Sigmoid colon (tissue), 7 donors: ENCODE measurements around the gene SGCD. TPM values are rescaled to one million over a fixed set of nuclear protein-coding genes. Genes with fewer than 3 reads are reported as not detected.

Experiments
- DNase-seq: peaks from one replicate; pipeline ENCODE4 v3.0.0-alpha.2; 2019
- H3K27ac ChIP-seq, 4 donors: fragments of 200-600 bp; sonication (generic); one replicate each; pipeline ENCODE4 v1.5.1; 2016 to 2019; ENCODE audit warnings: mild to moderate bottlenecking in 1 of 4
- H3K27me3 ChIP-seq, 3 donors: fragments of 200-600 bp; sonication (generic); one replicate each; pipeline ENCODE4 v1.5.1; 2019; ENCODE audit warnings: mild to moderate bottlenecking in 1 of 3
- H3K36me3 ChIP-seq, 4 donors: fragments of 200-600 bp; sonication (generic); one replicate each; pipeline ENCODE4 v1.5.1; 2016 to 2019
- H3K4me1 ChIP-seq, 4 donors: fragments of 200-600 bp; sonication (generic); one replicate each; pipeline ENCODE4 v1.5.1; 2017 to 2019
- H3K4me3 ChIP-seq, 4 donors: fragments of 200-600 bp; sonication (generic); one replicate each; pipeline ENCODE4 v1.5.1; 2017 to 2019; ENCODE audit warnings: mild to moderate bottlenecking in 2 of 4, moderate library complexity in 1 of 4
- H3K9me3 ChIP-seq, 4 donors: fragments of 200-600 bp in 3 of 4; sonication (generic) in 3 of 4; one replicate each; pipeline versions ENCODE4 v1.5.1 to v1.6.1; 2013 to 2019
- EP300 ChIP-seq, 4 donors: sonication (generic); formaldehyde crosslinking; IDR thresholded peaks; one replicate each; pipeline ENCODE4 v1.6.1; 2017; ENCODE audit warnings: antibody characterized with exemption in 4 of 4
- POLR2A ChIP-seq, 2 donors: fragments of 450-650 bp; IDR thresholded peaks; one replicate each; pipeline ENCODE4 v1.6.1; 2016; ENCODE audit warnings: antibody characterized with exemption in 2 of 2, mild to moderate bottlenecking in 2 of 2, moderate library complexity in 2 of 2
- POLR2AphosphoS5 ChIP-seq, 4 donors: sonication (generic); formaldehyde crosslinking; IDR thresholded peaks; one replicate each; pipeline ENCODE4 v1.6.1; 2017; ENCODE audit warnings: antibody characterized with exemption in 4 of 4
- WGBS, 2 donors: extraction: QIAGEN DNeasy Blood & Tissue Kit; methylation state at CpG; one replicate each; pipeline ENCODE4 v1.1.7; 2013; 5-methylcytosine and 5-hydroxymethylcytosine counted together
- intact Hi-C: fragments of 100-400 bp; cut with DNase I; formaldehyde crosslinking; loops from one replicate; pipeline ENCODE4 v1.15.1; 2023
- polyA plus RNA-seq, 3 donors: library from polyadenylated mRNA; stranded (reverse); fragments of 200-250 nt; gene quantifications; one replicate each; pipeline ENCODE4 v1.2.3, GENCODE V29; 2013
- total RNA-seq, 4 donors: library from RNA; depleted of rRNA; stranded (reverse); fragments of >200 nt; gene quantifications; one replicate each; pipeline ENCODE4 v1.1.0, GENCODE V29; 2016
- TF ChIP-seq, protein P1 (sequence below), 4 experiments: fragments of 450-650 bp in 3 of 4; fragments of 200-600 bp in 1 of 4; IDR thresholded peaks; one replicate each; pipeline ENCODE4 v1.5.1; 2016 to 2019; ENCODE audit warnings: antibody characterized with exemption in 4 of 4, mild to moderate bottlenecking in 3 of 4, moderate library complexity in 2 of 4
- donor health status: healthy with polysubstance abuse.
- donor health status: Bipolar disorder and iron deficiency.
- donor health status: healthy.

SGCD gene
- total and polyA plus RNA-seq, 7 donors, result under 0.01 to 34.3 (median 8.2) TPM

DNA sequence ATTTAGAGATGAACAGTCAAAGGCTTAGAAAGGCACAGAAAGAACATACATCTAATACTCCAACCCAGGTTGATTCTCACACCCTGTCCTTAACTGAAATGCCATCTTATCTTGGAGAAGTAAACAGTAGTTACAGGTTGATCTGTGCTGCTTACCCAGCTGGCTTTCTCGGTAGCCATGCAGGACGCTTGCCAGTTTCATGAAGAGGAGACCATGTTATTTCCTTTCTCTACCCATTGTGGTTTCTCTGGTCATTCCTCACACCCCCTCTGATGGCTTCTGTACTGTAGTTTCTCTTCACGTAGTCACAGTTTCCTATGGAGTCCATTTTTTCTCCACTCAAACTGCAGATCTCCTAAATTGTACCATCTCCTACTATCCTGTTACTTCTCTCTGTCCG lies 206.0 kb downstream of the SGCD start:
- no peaks in the 10 kb centered on the region for H3K27me3 ChIP-seq
- no peaks in the 10 kb centered on the region for H3K9me3 ChIP-seq
- H3K36me3 ChIP-seq, result no peaks in the 10 kb centered on the region
- intact Hi-C loops, result no loop called here
- no peak for DNase-seq
- no peak overlapping the region for H3K4me3 ChIP-seq
- no peak for TF ChIP-seq EP300 (IDR thresholded peaks at IDR 0.05)
- no peak overlapping the region for H3K27ac ChIP-seq
- no peaks in the 10 kb centered on the region for H3K4me1 ChIP-seq
- WGBS, 2 donors, result 62 to 84% methylated on average over 4 of the region's 4 CpGs

DNA sequence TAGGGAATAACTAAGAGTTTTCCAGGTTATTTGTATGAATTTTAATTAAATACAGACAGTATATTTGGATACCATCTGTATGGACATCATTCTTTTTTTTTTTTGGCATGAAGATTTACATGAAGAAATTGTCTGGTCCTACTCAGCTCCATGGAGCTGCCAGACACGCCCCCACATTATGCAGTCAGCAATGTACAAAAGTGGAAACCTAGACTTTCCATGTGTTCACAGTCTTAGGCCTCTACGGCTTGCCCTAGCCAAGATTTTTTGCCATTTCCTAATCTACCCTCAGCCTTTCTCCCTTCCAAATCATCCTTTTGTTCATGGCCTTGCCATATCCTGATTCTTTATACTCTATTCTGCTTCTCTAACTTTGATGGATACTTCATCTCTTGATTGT lies 207.1 kb downstream of the SGCD start:
- Histone ChIP-seq H3K36me3 (no peaks in the 10 kb centered on the region), H3K9me3 (no peaks in the 10 kb centered on the region), H3K4me3 (no peak overlapping the region), H3K27me3 (no peaks in the 10 kb centered on the region), H3K4me1 (no peaks in the 10 kb centered on the region), H3K27ac (no peak overlapping the region)
- DNase-seq, result no peak
- intact Hi-C loops, result no loop called here
- TF ChIP-seq EP300 (IDR thresholded peaks at IDR 0.05), result no peak
- TF ChIP-seq, protein P1, sequence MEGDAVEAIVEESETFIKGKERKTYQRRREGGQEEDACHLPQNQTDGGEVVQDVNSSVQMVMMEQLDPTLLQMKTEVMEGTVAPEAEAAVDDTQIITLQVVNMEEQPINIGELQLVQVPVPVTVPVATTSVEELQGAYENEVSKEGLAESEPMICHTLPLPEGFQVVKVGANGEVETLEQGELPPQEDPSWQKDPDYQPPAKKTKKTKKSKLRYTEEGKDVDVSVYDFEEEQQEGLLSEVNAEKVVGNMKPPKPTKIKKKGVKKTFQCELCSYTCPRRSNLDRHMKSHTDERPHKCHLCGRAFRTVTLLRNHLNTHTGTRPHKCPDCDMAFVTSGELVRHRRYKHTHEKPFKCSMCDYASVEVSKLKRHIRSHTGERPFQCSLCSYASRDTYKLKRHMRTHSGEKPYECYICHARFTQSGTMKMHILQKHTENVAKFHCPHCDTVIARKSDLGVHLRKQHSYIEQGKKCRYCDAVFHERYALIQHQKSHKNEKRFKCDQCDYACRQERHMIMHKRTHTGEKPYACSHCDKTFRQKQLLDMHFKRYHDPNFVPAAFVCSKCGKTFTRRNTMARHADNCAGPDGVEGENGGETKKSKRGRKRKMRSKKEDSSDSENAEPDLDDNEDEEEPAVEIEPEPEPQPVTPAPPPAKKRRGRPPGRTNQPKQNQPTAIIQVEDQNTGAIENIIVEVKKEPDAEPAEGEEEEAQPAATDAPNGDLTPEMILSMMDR (IDR thresholded peaks at IDR 0.05), result no peak
- TF ChIP-seq POLR2A (IDR thresholded peaks at IDR 0.05), result no peak
- no peak for TF ChIP-seq POLR2AphosphoS5 (IDR thresholded peaks at IDR 0.05)
- WGBS, 2 donors, result 59 to 80% methylated on average over 2 of the region's 2 CpGs

DNA sequence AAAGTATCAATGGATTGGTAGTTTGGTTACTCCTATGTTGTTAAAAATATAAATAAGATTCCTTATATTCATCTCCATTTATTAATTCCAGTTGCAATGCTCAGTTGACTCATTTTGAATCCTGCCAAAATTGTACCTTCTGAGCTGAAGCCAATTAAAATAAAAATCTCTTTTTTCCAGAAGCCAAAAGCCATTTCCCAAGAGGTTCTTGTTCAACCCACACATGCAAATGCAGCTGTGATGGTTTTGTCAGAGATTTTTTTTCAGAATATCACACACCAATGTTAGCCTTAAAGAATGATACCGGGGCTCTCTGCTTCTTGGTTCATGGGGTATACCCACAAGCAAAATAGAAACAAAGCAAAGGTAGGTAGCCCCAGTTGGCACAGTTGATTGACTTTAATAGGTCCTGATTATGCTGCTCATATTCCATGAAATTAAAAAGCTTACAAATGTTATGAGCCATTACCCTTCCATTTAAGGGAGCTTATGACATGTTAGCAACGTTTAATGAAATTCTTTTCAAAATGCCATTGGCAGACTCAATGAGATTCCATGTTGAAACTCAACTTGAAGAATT lies 208.0 kb downstream of the SGCD start:
- Histone ChIP-seq H3K27me3 (no peaks in the 10 kb centered on the region), H3K27ac (no peak overlapping the region), H3K9me3 (no peaks in the 10 kb centered on the region), H3K4me3 (no peak overlapping the region), H3K4me1 (no peaks in the 10 kb centered on the region), H3K36me3 (no peaks in the 10 kb centered on the region)
- WGBS, 2 donors, result 81 to 86% methylated on average over 2 of the region's 2 CpGs
- no peak for DNase-seq
- TF ChIP-seq EP300 (IDR thresholded peaks at IDR 0.05), result no peak
- no peak for TF ChIP-seq POLR2A (IDR thresholded peaks at IDR 0.05)
- TF ChIP-seq, protein P1 (IDR thresholded peaks at IDR 0.05), result no peak
- TF ChIP-seq POLR2AphosphoS5 (IDR thresholded peaks at IDR 0.05), result no peak
- intact Hi-C loops, result no loop called here

- no peak for DNase-seq
- H3K4me3 ChIP-seq, result no peak overlapping the region
- no peaks in the 10 kb centered on the region for H3K27me3 ChIP-seq
- H3K9me3 ChIP-seq, result no peaks in the 10 kb centered on the region
- no peaks in the 10 kb centered on the region for H3K4me1 ChIP-seq
- intact Hi-C loops, result no loop called here
- 68 to 80% methylated on average over 3 of the region's 3 CpGs for WGBS, 2 donors
- H3K27ac ChIP-seq, result no peak overlapping the region
- no peaks in the 10 kb centered on the region for H3K36me3 ChIP-seq
- TF ChIP-seq, protein P1 (IDR thresholded peaks at IDR 0.05), result no peak
- TF ChIP-seq POLR2A (IDR thresholded peaks at IDR 0.05), result no peak
- TF ChIP-seq POLR2AphosphoS5 (IDR thresholded peaks at IDR 0.05), result no peak
- no peak for TF ChIP-seq EP300 (IDR thresholded peaks at IDR 0.05)
Observed at GRCh38 chr5:156540491-156540890, 213.5 kb downstream of the SGCD start.

DNA sequence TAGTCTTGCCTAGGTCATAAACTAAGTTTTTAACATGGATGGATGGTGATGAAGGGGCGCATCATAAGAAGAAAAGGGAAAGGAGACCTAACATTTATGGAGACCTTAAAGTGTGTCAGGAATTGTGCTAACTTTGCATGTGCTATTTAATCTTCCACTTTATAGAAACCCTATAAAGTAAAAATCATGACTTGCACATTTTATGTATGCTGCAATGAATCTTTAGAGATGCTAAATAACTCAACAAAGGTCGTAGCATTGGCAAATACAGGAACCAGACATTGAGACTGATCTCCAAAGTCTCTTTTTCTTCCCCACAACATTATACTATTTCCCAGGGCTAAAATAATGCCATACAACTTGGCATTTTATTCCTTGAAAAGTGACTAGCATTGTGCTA lies 214.6 kb downstream of the SGCD start:
- WGBS, 2 donors, result 75 to 84% methylated on average over 2 of the region's 2 CpGs
- no peak for DNase-seq
- no peak overlapping the region for H3K27ac ChIP-seq
- no peaks in the 10 kb centered on the region for H3K36me3 ChIP-seq
- intact Hi-C loops, result no loop called here
- TF ChIP-seq, protein P1 (IDR thresholded peaks at IDR 0.05), result no peak
- no peak for TF ChIP-seq POLR2A (IDR thresholded peaks at IDR 0.05)
- TF ChIP-seq EP300 (IDR thresholded peaks at IDR 0.05), result no peak
- H3K4me3 ChIP-seq, result no peak overlapping the region
- H3K27me3 ChIP-seq, result no peaks in the 10 kb centered on the region
- no peaks in the 10 kb centered on the region for H3K9me3 ChIP-seq
- H3K4me1 ChIP-seq, result no peaks in the 10 kb centered on the region
